Stimulated activated CD4-positive, alpha-beta T cell treated with anti-CD3 and anti-CD28 coated beads, Interleukin-4, amount 100 ng/mL, for 1 hour (primary cell): ENCODE results near the gene EIF1.

ENCODE experiments used
- DNase-seq: peaks from one replicate; pipeline ENCODE4 v3.0.0-alpha.2; 2020

The EIF1 gene

GRCh38 chr17:41738077-41738800, 49.6 kb downstream of the EIF1 start:
- DNase-seq: peak; percentile 79

DNA sequence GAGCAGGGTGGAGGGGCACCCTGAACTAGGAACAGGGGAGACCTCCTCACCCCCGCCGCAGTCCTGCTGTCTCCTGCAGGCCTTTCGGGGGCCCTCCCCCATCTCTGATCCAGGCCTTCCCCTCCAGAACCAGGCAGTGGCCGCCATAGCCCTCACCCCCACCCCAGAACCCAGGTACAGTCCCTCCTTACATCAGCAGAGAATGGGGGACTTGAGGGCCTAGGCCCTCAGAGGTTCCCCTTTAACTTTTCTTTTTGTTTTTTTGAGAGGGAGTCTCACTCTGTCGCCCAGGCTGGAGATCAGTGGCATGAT, 50.1 kb downstream of the EIF1 start:
- no peak for DNase-seq

DNA sequence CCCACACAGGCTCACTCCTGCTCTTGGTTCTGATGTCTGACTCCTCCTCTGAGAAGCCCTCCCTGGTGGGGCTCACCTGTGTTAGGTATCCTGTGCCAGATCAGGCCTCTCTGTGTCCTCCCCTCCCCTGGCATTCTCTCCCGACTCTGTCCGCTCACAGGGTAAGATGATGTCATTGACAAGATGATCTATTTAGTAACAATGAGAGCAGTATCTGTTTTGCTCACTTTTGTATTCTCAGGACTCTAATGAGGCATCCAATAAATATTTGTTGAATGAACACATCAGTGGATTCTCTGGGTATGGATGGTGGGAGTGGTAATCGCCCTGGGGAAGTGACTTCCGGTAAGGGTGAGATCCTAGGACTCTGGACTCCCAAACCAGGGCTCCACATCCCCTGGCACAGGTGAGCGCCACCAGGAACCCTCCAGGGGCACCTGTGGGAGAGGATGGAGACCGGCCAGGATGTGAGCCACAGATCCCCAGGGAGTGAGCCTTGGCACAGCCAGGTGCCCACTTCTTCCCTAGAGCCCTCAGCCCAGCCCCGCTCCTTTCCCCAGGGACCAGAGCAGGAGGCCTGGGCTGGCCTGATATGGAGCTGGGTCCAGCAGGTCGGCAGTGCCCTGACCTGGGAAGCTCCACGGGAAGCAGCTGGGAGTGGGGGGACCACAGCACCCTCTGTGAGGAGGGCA, 51.1 kb downstream of the EIF1 start:
- DNase-seq: no peak

DNA sequence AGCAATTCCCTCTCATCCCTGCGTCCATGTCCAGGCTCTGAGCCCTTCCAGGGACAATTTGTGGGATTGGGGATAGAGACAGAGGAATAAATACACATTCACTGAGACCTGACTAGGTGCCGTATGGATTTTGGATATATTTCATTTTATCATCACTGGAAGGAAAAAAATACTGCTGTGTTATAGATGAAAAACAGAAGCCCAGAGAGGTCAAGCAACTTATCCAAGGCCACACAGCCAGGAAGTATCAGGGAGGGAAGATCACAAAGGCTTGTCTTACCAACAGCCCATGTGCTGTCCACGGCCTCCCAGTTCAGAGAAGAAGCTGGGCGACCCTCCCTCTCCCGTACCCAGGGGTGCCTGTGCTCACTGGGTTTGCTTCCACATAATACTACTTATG, 51.8 kb downstream of the EIF1 start:
- no peak for DNase-seq

DNA sequence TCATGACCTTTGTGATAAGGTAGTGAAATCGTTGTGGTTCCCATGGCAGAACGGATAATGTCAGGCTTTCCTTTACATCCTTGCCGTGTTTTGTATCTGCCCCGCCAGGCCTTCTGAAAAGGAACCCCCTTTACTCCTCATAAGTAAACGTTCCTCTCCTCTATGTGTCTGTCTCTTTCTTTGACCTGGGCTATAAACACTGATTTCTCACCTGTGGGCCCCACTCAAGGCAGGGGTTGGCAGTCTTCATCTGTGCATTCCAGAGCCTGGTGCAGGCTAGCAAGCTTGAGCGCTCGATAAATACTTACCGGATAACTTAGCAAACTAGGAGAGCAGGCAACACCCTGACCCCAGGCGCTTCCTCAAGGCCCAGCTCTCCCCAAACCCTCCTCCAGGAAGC, 53.0 kb downstream of the EIF1 start:
- DNase-seq: no peak
